ENCODE measurements around the gene SYNPR.
A peak's percentile ranks its signal among the peaks of the same experiment; 100 is the strongest.

SYNPR gene

DNA sequence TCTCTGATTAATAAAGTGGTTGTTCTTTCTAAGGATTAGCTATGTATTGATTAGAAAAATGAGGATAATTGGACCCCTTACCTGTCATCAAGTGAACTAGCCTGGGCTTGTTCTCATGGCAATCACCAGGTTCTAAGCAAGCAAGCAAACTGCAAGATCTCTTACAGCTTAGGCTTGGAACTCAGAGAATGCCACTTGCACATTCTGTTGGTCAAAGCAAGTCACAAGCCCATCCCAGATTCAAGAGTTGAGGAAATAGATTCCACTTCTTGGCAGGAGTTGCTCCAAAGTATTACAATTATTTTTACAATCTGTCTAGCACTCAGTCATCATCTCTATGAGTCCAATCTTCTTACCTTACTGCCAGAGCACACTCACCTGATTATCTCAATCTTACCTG, 180.3 kb downstream of the SYNPR start:
- DNase-seq (ENCODE audit: low read depth, low spot score), result no peak
- no peak overlapping the region for H3K27ac ChIP-seq

DNA sequence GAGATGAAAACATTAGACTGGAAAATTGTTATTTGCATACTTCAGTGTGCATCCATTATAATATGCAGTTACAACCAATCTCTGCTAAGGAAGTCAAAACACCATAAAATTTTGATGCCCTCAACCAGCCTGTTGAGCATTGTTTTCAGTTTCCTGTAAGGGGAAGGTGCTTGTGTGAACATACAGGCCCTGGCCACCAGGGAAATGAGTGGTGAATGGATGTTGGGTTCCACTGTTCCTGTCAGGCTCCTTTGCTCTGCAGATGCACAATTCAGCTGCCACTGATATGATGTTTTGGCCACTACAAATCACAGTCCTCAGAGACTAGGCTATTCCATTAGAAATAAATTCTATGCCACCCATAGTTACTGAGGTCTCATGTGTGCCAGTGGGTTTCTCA, 184.6 kb downstream of the SYNPR start:
- H3K27ac ChIP-seq, result no peak overlapping the region
- no peak for DNase-seq (ENCODE audit: low read depth, low spot score)

DNA sequence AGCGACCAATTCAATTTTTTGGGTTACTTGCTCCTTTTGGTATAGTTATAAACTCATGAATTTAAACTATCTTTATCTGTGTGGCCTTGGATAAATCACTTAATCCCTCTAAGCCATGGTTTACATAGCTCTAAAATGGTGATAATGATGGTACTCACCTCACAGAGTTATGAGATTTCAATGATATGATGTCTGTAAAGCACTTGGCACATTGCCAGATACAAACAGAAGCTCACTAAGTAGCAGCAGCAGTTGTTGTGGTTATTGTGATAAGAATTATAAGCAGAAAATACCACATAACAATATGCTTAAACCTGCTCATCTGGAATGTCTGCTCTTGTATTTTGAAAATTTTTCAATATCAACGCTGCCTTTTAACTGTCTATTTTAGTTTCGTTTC, 189.3 kb downstream of the SYNPR start:
- H3K27ac ChIP-seq, result no peak overlapping the region
- DNase-seq (ENCODE audit: low read depth, low spot score), result no peak

DNA sequence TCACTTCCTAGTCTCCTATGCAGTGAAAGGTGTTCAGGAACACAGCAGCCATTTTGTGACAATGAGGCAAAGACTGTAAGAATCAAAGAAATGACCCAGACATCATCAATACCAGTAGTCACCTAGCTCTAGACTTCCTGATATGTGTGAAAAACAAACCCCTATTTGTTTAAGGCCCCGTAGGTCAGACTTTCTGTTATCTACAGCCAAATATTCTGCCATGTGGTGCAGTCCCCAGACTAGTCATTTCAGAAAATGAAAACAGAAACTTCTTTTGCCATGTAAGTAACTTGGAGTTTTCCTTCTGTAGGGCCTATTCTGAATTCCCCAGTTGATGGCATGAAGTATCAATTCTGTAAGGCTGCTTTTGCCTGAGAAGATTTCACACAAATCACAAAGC, 192.6 kb downstream of the SYNPR start:
- H3K27ac ChIP-seq, result no peak overlapping the region
- DNase-seq (ENCODE audit: low read depth, low spot score), result no peak

DNA sequence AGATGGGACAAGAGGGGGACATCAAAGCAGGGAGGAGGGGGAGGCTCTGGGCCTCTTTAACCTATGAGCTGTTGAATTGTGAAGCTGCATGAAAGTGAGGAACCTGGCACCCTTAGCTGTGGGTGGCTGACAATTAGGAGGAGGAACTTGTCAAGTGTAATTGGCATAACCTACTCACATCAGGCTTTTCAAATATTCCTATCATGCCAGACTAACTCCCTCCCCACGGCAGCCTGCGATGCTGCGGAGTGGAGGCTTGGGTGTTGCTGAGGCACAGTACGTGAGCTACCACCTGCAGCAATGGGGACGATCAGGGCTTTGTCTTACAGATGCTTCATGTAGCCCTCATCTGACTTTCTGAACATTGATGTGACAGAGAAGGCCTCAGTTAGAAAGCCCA, 193.7 kb downstream of the SYNPR start:
- DNase-seq (ENCODE audit: low read depth, low spot score), result no peak
- H3K27ac ChIP-seq, result no peak overlapping the region

DNA sequence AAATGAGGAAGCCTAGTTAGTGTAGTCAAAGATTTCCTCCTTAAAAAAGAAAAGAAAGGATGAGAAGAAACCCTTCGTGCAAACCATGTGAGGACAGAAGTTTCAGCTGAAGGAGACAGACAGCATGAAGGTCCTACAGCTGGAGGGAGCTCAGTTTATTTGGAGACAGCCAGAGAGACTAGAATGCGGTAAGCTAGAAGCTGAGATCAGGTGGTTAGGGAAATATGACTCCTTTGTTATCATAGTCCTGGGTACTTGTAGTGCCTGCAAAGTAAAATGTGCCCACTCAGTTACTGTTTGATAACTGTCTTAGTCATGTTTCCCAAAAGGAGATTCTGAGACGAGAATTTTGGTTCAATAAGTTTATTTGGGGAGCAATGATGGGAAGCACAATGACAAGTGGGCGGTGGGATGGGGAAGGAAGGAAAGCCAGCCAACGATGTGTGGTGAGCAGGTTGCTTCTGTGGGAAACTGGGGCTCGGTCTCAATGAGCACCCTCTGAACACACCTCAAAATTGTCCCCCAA, 195.6 kb downstream of the SYNPR start:
- no peak for DNase-seq (ENCODE audit: low read depth, low spot score)
- H3K27ac ChIP-seq, result no peak overlapping the region

DNA sequence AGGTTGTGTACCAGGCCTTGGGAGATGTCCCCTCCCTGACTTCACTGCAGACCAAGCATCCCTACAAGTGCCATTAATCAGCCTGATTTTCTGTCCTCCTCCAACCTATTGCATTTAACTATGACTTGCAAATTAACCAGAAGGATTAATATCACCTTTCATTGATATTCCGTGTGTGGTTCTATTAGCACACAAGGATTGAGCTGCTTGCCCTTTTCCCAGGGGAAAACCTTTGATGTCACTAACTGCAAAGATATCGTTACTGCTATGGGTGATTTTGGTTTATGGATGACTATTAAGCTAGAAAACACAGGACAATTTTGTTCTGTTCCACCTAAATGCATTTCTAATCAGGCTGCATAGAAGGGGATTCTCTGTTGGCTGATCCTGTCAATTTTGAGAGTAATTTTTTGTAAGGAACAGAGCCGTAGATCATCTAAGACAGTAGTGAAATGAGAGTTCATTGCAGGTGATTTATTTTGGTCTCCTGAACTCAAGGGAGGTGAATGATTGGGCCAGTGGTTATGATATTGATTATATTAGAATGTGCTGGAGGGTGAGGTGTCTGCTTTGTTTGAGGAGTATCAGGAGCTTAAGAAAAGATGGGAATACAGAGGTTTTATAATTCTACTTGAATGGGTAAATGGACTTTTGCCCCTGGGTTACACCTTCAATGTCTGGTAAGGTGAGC, 196.9 kb downstream of the SYNPR start:
- no peak for DNase-seq (ENCODE audit: low read depth, low spot score)
- no peak overlapping the region for H3K27ac ChIP-seq

DNA sequence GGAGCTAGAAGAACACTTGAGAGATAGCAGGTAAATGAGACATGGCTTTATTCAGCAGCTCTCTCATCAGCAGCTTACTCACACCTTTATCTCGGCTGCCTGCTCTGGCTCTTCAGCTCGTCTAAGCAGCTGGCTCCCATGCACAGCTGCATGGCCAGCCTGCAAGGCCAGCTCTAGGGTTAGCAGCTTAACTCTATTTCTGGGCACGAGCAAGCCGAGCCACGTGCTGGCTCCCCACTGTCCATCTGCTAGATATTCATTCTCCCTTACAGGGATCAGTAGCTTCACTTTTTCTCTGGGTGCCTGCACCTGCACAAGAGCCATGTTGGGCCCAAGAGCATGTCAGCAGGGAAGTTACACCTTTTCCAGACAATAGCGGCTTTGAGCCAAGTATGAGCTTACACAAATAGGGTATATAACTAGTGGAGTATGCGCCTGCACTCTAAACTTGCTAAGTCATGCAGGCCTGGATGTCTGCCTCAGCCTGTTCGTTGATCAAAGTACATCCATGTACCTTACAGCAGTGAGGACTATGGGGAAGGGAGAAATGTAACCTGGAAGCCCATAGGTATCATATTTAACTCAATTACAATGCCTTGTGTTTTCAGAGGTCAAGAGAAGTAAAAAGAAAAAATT, 199.5 kb downstream of the SYNPR start:
- no peak overlapping the region for H3K27ac ChIP-seq
- no peak for DNase-seq (ENCODE audit: low read depth, low spot score)

DNA sequence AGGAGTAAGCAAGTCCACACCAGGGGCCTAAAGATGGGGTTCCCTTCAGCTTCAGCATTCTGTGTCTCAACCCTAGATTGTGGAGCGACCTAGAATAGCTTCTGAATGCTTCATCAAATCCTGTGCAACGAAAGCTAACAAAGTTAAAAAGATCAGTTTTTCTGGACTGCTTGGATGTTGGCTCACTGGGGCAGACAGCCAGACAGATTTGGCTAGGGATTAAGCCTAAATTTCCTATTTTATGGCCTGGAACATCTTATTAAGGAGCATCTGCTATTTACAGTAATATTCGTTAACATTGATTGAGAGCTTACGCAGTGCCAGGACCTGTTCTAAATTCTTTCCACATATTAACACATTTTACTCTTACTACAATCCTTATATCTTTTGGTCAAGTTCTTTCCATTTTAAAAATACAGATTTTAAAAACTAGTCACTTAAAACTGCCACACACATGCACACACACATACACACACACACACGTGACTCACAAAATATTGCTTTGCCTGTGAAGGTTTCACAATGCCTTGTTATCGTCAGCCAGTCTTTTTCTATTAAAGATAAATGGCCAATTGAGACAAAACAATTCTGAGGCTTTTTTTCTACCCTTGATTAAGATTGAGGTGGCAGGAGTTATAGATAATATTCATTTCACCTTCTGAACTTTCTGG, 201.0 kb downstream of the SYNPR start:
- no peak overlapping the region for H3K27ac ChIP-seq
- DNase-seq (ENCODE audit: low read depth, low spot score), result no peak

DNA sequence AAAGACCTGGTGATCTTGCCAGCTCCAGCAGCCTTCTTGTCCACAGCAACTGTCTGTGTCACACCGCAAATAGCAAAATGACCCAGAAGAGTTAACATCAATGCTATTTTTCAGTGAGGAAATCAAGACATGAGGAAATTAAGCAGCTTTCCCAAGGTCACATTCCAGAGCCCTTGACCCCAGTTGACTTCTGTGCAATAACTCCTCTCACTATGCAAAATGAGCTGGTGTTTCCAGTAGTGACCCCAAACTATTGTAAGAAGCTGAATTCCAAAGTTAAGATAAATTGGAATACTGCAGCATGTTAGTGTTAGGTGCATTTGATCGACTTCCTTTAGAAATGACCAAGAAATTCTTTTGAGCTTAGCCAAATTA, 201.5 kb downstream of the SYNPR start:
- no peak for DNase-seq (ENCODE audit: low read depth, low spot score)
- no peak overlapping the region for H3K27ac ChIP-seq

DNA sequence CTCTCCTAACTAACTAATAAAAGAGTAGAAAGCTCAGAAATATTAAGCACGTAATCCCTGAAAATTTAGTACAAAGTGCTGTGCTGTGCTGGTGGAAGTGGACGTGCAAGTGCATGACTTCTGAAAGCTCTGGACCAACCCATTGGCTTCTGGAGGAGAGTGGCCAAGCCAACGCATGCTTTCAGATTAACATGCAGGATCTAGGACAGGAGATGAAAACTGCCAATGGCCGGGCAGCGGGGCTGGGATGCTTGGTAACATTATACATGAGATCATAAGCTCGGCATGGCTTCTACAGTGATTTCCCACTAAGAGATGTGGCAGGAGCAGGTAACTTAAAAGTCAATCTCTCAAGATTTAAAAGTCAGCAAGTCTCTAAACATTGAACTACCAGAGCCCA, 203.5 kb downstream of the SYNPR start:
- no peak for DNase-seq (ENCODE audit: low read depth, low spot score)
- no peak overlapping the region for H3K27ac ChIP-seq

DNA sequence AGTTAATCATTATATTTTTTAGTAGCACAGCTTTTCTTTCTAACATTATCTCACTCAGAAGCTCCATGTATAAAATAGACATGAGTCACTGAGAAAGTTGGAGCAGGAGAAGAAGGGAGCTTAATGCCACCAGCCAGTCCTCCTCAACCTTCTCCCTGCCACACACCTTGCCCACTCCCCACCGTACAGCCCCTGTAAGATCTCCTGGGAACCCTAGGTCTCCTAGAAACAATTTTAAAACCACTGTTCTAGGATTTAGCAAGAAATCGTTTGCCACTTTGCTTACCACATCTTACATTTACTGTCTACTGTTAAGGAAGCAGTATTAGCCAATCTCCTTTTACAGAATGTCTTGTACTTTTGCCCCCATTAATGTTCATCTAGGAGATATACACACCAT, 204.2 kb downstream of the SYNPR start:
- no peak overlapping the region for H3K27ac ChIP-seq
- DNase-seq (ENCODE audit: low read depth, low spot score), result no peak

DNA sequence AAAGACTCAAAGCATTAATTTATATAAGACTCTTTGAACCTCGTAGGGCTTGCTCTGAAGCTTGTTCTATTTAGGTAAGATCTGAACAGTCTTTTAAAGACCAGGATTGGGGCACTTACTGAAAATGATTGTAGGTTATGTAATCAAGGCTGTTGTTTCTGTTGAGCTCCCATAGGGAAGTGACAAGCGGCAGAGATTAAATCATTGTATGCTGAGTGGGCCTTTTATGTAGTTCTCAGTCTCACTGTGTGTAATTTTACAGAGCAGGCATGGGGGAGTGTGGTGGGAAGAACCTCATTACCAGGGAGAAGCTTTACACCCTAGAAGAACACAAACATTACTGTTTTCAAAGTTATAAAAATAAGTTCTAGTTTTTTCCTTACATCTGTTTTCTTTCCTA, 214.4 kb downstream of the SYNPR start:
- no peak overlapping the region for H3K27ac ChIP-seq
- DNase-seq (ENCODE audit: low read depth, low spot score), result no peak

DNA sequence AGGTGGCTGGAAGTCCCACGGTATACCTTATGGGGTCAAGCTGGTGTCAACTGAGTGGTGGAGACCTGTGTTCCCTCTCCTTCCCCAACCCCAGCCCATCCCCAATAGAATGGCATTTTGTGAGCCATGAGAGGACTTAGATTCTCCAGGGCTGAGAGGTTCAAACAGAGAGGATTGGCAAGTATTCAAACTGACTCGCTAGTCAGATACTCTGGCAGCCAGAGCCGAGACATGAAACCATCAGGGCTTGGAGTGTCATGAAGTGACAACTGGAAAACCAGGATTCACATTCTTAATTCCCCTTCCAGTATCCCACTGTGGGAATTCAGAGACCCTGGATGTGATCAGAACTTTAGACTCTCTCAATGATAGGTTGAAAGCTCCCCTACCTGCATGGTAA, 215.0 kb downstream of the SYNPR start:
- no peak for DNase-seq (ENCODE audit: low read depth, low spot score)
- H3K27ac ChIP-seq, result no peak overlapping the region

DNA sequence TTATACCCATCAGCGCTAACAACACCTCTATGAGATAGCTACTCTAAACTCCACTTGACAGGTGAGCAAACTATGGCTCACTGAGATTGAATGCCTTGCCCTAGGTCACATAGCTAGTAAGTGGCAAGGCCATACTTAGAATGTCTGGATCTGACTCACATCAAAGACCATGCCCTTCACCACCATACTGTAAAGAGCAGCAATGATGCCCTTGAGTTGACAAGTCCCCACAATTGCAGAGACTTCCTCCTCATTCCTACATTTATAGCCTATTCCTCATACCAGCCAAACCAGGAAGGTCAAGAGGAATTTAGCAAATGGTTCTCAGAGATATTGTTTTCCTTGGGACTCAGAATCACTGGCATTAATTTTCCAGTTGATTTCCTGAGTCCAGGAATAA, 216.5 kb downstream of the SYNPR start:
- H3K27ac ChIP-seq, result no peak overlapping the region
- DNase-seq (ENCODE audit: low read depth, low spot score), result no peak

DNA sequence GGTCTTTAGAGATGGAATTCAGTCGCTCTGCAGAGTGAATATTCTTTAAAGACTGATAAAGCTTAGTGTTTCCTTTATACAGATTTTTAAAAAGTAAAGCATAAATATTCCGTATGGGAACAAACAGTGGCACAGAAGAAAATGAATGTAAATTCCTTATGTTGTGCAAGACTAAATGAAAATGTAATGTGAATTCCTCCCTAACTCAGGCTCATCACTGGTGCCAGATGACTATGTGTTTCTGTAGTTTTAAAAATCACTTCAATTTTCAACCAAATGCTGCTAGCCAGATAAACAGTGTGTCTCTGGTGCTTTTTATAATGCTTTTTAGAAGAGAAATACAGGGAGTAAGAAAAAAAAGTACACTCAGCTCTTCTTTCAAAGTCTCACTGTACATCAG, 219.5 kb downstream of the SYNPR start:
- no peak overlapping the region for H3K27ac ChIP-seq
- DNase-seq (ENCODE audit: low read depth, low spot score), result no peak

DNA sequence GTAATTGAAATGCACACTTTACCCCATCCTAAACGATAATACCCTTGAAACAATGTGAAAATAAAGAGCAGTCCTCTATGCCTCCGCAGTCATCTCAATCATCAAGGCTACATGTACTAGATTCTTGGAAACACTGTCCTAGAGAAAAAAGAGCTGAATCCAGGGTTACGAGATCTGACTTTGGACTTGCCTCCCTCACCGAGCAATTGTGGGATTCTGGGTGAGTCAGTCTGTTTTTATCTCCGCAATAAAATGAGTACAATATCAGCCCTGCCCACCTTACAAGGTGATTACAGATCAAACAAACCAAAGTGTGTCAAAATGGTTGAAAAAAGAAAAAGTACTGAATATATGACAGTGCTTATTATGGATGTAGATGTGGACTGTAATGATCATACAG, 222.1 kb downstream of the SYNPR start:
- DNase-seq (ENCODE audit: low read depth, low spot score), result no peak
- no peak overlapping the region for H3K27ac ChIP-seq

DNA sequence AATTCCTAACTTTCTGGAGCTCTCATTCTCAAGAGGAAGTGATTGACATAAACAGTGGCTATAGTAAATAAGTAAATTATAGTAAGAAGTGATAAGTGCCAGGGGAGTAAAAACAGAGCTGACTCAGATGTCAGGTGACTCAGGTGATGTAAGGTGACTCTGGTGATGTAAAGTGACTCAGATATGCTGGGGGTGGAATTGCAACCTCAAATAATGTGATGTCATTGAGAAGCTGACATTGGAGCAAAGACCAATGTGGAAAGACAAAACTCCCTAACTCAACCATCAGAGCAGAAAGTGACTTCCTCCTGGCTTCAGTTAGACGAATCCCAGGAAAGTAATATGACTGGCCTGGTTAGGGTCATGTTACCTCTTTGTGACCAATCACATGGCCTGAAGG, 230.2 kb downstream of the SYNPR start:
- H3K27ac ChIP-seq, result no peak overlapping the region
- peak; percentile 56 for DNase-seq (ENCODE audit: low read depth, low spot score)

DNA sequence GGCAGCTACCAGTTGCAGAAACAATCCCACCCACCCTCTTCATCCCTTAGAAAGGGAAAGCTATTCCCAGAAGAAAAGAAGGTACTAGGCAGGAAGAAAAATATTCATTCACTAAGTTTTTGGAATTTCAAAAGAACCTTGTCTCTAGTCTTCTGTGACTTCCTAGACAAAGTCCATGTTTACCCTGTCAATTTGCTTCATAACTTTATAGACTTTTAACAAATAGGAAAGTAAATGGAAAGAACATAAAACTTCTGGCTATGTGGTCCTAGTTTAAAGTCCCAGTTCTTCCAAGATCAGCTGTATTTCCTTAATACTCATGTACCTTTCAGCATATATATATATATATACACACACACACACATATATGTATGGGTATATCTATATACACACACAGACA, 230.7 kb downstream of the SYNPR start:
- H3K27ac ChIP-seq, result no peak overlapping the region
- no peak for DNase-seq (ENCODE audit: low read depth, low spot score)

DNA sequence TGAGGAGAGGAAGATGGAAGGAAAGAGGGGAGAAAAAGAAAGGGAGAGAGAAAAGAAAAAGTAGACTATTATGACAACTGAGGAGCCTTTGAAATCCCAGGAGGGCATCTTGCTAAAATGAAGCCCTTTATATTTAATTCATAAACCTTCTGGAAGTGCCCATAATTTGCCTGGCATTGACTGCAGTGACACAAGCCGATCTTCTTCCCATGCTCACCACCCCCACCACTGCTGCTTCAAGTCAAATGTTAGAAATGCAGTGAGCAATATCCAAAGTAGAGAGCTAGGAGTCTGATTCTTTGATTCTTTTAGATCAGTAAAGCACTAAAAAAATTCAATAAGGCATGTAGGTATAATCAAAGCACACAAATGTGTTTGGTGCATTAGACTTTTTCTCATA, 235.7 kb downstream of the SYNPR start:
- no peak overlapping the region for H3K27ac ChIP-seq
- DNase-seq (ENCODE audit: low read depth, low spot score), result no peak

DNA sequence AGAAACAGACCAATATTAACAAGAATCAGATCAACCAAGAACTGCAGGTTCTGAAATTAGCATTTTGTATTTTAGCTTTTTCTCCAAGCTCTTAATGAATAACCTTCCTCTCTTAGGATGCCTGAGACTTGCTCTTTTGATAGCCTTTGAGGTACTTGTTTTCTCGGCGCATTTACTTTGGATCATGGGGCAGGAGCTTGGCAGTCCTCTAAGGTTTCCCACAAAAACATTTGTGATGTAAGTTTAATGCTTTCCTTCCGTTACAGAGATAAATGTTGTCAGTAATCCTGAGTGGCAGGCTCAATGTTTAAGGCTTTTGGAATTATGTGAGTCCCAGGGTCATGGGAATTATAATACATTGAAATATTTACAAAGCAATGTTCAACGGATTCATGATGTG, 236.6 kb downstream of the SYNPR start:
- H3K27ac ChIP-seq, result no peak overlapping the region
- no peak for DNase-seq (ENCODE audit: low read depth, low spot score)

DNA sequence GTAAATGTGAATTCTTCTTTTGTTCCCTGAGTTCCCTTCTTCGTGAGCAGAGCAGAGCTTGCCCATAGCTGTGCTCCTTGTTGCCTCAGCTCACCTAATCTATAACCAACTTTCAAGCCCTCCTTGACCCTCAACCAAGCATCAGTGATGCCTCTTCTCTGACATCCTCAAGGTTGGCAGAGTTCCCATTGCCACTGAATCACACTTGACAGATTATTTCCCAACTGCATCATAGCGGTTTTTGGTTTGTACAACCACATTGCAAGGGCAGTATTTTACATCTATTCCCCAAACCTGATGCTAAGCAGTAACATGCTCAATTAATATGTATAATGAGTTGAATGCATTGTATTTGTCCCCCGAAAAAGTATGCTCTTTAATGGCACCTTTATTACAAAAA, 241.3 kb downstream of the SYNPR start:
- no peak overlapping the region for H3K27ac ChIP-seq
- no peak for DNase-seq (ENCODE audit: low read depth, low spot score)

All from epithelial cell of prostate (primary cell).